Fibroblast of pulmonary artery (primary cell): Measurements from ENCODE around the gene ZBED1.

Experiments
- DNase-seq: peaks from one replicate; pipeline ENCODE4 v3.0.0-alpha.2; 2010; ENCODE audit warnings: low read depth
- H3K4me3 ChIP-seq: replicated peaks from 2 replicates; pipeline ENCODE4 v1.5.1; 2011; ENCODE audit warnings: low read depth, mild to moderate bottlenecking, control low read depth, low read length, moderate library complexity
- CTCF ChIP-seq: IDR thresholded peaks from 2 replicates; pipeline ENCODE4 v1.5.1; 2011; ENCODE audit warnings: mild to moderate bottlenecking, control low read depth, low read length, inconsistent platforms; ENCODE audit errors: missing control alignments

ZBED1 gene

DNA sequence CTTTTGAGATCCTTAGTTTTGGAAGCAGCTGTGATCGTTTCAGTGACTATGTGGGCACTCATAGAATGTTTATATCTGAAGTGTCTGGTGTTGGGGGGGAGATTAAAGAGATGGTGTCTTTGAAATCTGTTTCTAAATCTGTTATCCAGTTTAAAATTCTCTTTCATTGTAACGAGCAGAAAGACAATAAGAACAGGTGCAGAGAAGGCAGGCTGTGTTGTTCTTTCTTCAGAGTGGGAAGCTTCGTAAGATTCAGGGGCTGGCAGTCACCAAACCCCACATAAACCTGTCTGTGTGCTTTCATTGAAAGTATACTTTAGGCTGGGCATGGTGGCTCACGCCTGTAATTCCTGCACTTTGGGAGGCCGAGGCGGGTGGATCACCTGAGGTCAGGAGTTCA, 16.3 kb upstream of the ZBED1 start:
- TF ChIP-seq CTCF: no peak
- no peak for DNase-seq
- no peak overlapping the region for H3K4me3 ChIP-seq

DNA sequence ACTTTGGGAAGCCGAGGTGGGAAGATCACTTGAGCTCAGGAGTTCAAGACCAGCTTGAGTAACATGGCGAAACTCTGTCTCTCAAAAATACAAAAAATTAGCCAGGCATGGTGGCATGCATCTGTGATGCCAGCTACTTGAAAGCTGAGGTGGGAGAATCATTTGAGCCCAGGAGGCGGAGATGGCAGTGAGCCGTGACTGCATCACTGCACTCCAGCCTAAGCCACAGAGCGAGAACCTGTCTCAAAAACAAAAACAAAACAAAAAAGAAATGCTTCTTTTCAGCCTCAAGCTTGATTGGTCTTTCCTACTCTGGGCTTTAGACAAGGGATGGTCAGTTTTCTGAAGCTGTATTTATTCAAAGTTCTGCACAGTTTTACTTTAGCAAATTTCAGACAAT, 15.8 kb upstream of the ZBED1 start:
- TF ChIP-seq CTCF: no peak
- DNase-seq: no peak
- H3K4me3 ChIP-seq: no peak overlapping the region

DNA sequence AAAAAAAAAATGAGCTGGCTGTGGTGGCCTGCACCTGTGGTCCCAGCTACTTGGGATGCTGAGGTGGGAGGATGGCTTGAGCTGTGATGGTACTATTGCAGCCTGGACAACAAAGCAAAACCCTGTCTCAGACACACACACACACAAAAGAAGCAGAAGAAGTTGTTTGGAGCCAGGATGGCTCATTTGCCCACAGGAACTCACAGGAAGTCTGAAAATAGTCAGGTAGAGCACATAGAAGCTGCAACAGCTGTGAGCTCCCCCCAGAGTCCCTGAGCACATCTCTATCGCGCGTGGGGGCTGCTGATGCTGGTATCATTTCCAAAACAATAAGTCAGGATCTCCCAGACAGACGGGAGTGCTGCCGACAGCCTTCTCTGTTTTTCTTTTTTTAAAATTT, 13.4 kb upstream of the ZBED1 start:
- DNase-seq: no peak
- no peak for TF ChIP-seq CTCF
- no peak overlapping the region for H3K4me3 ChIP-seq

- TF ChIP-seq CTCF: no peak
- no peak overlapping the region for H3K4me3 ChIP-seq
These were observed 12.4 kb upstream of the ZBED1 start for GRCh38 chrX:2513121-2513664.

DNA sequence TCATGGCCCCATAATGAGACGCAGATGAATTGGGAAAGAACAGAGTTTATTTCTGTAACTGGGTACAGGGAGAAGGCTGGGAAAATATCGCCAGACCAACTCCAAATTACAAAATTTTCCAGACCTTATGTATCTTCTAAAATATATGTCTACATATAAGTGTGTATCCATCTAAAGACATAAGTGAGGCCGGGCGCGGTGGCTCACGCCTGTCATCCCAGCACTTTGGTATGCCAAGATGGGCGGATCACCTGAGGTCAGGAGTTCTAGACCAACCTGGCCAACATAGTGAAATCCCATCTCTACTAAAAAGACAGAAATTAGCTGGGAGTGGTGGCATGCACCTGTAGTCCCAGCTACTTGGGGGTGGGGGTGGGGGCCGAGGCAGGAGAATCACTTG, 11.7 kb upstream of the ZBED1 start:
- no peak for DNase-seq
- no peak overlapping the region for H3K4me3 ChIP-seq
- TF ChIP-seq CTCF: no peak

More at GRCh38 chrX:2513121-2513664, 12.4 kb upstream of the ZBED1 start:
- DNase-seq: no peak

GRCh38 chrX:2511326-2511725, 10.6 kb upstream of the ZBED1 start:
- TF ChIP-seq CTCF: no peak
- H3K4me3 ChIP-seq: no peak overlapping the region
- DNase-seq: no peak

- TF ChIP-seq CTCF: no peak
- no peak for DNase-seq
- no peak overlapping the region for H3K4me3 ChIP-seq
These were observed 8.0 kb upstream of the ZBED1 start for GRCh38 chrX:2508648-2509335.
